CD4-positive, alpha-beta T cell treated with Interleukin-10 for 1 hour (primary cell): Measurements from ENCODE around the gene MOV10L1.

Experiments
- DNase-seq: peaks from one replicate; pipeline ENCODE4 v3.0.0-alpha.2; 2020

Gene MOV10L1

GRCh38 chr22:50089682-50090411, at the start of gene MOV10L1:
MOV10L1 (plus strand) TSS chr22:50090006; CDS start chr22:50090089, 83 bp downstream.
- DNase-seq = peak; percentile 41

- no peak for DNase-seq
Measured at GRCh38 chr22:50040717-50041116, 49.1 kb upstream of the MOV10L1 start.

- no peak for DNase-seq
Measured at GRCh38 chr22:50041361-50042065, 48.3 kb upstream of the MOV10L1 start.

- no peak for DNase-seq
Measured at GRCh38 chr22:50044485-50045118, 45.2 kb upstream of the MOV10L1 start.

GRCh38 chr22:50045211-50046018, 44.4 kb upstream of the MOV10L1 start:
- DNase-seq = no peak

- DNase-seq = no peak
Measured at GRCh38 chr22:50046019-50046415, 43.8 kb upstream of the MOV10L1 start.

GRCh38 chr22:50046481-50047245, 43.1 kb upstream of the MOV10L1 start:
- DNase-seq = no peak

GRCh38 chr22:50047346-50047745, 42.5 kb upstream of the MOV10L1 start:
- DNase-seq = no peak

GRCh38 chr22:50048061-50048765, 41.6 kb upstream of the MOV10L1 start:
- DNase-seq = no peak

GRCh38 chr22:50048836-50049235, 41.0 kb upstream of the MOV10L1 start:
- DNase-seq = no peak

GRCh38 chr22:50049299-50050195, 40.3 kb upstream of the MOV10L1 start:
- no peak for DNase-seq

- no peak for DNase-seq
Measured at GRCh38 chr22:50051930-50052329, 37.9 kb upstream of the MOV10L1 start.

GRCh38 chr22:50053861-50054260, 35.9 kb upstream of the MOV10L1 start:
- no peak for DNase-seq

- no peak for DNase-seq
Measured at GRCh38 chr22:50056214-50056972, 33.4 kb upstream of the MOV10L1 start.

- DNase-seq = no peak
Measured at GRCh38 chr22:50057278-50058060, 32.3 kb upstream of the MOV10L1 start.

- no peak for DNase-seq
Measured at GRCh38 chr22:50058061-50058905, 31.5 kb upstream of the MOV10L1 start, which contains the start of gene TTLL8. TTLL8 (minus strand) TSS chr22:50058298.
